GM23248 (cell line): ENCODE data around the gene TXNRD1.
"Not testable (repeated sequence)": the region's sequence is repeated elsewhere in the genome, so short reads cannot be mapped to it uniquely, and the experiment has no call there.

Experiments
- EZH2 ChIP-seq: fragments of 200-600 bp; sonication (generic); IDR thresholded peaks from 2 replicates; pipeline ENCODE4 v1.6.1; 2018; ENCODE audit warnings: antibody characterized with exemption, mild to moderate bottlenecking; ENCODE audit not compliant: insufficient read depth, poor library complexity, severe bottlenecking
- EZH2phosphoT487 ChIP-seq: fragments of 200-600 bp; sonication (generic); IDR thresholded peaks from 2 replicates; pipeline ENCODE4 v1.6.1; 2018; ENCODE audit warnings: antibody characterized with exemption, moderate library complexity, mild to moderate bottlenecking, low read depth; ENCODE audit not compliant: insufficient read depth

DNA sequence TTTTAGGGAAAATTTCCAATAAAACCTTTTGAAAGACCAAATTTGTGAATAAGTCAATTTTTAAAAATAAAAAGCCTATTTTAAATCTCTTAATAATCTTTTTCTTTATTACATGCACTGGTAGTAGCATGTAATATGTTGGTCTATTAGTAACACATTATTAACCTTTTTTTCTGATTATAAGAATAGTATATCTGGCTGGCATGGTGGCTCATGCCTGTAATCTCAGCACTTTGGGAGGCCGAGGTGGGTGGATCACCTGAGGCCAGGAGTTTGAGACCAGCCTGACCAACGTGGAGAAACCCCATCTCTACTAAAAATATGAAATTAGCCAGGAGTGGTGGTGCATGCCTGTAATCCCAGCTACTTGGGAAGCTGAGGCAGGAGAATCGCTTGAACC, 116.7 kb downstream of the TXNRD1 start:
- not testable (repeated sequence) for TF ChIP-seq EZH2, EZH2phosphoT487
